Panc1 (cell line): ENCODE results near the gene NOLC1. TPM values are rescaled to one million over a fixed set of nuclear protein-coding genes. Genes with fewer than 3 reads are reported as not detected.
A peak's percentile ranks its signal among the peaks of the same experiment; 100 is the strongest.

Source experiments
- ATAC-seq: fragments of 200-7000 bp; cut with Tn5 transposase; 2 replicates; pipeline ENCODE4 v1.9.1; 2020; ENCODE audit warnings: mild to moderate bottlenecking, moderate library complexity
- BruUV-seq: library from RNA; stranded (reverse); fragments of 400-500 nt; replicated peaks from 2 replicates; lab custom pipeline; 2021; lab: Mats Ljungman, UMichigan
- CTCF ChIA-PET: fragments of 300-600 bp; sonication (Branson Sonifier 250); formaldehyde crosslinking; loops from one replicate; lab custom pipeline; 2022; ENCODE audit warnings: antibody characterized with exemption; lab: Charles Lee
- POLR2A ChIA-PET: fragments of 300-600 bp; sonication (Branson Sonifier 250); formaldehyde crosslinking; loops from one replicate; lab custom pipeline; 2022; ENCODE audit warnings: antibody characterized with exemption; lab: Charles Lee
- DNase-seq: peaks from one replicate; pipeline ENCODE4 v3.0.0-alpha.2; 2010; ENCODE audit warnings: low read depth, low spot score
- H3K27ac ChIP-seq: 2 replicates; pipeline ENCODE4 v1.5.1; 2011; ENCODE audit warnings: mild to moderate bottlenecking, low read length, inconsistent platforms
- H3K27me3 ChIP-seq: fragments of 200-500 bp; sonication (Bioruptor generic); 2 replicates; pipeline ENCODE4 v1.6.0; 2014; ENCODE audit warnings: low read length, inconsistent platforms; ENCODE audit not compliant: control insufficient read depth, insufficient read depth
- H3K36me3 ChIP-seq: fragments of 200-500 bp; sonication (Bioruptor generic); 2 replicates; pipeline ENCODE4 v1.5.1; 2014; ENCODE audit warnings: inconsistent platforms, mild to moderate bottlenecking, low read length, moderate library complexity; ENCODE audit not compliant: control insufficient read depth, insufficient read depth
- H3K4me1 ChIP-seq: 2 replicates; pipeline ENCODE4 v1.5.1; 2011; ENCODE audit warnings: inconsistent platforms, mild to moderate bottlenecking, low read length, moderate library complexity; ENCODE audit not compliant: control insufficient read depth, insufficient read depth
- H3K4me3 ChIP-seq, 2 experiments: 2 replicates each; pipeline ENCODE4 v1.5.1; 2011 to 2012; ENCODE audit warnings: low read depth in 2 of 2, low read length in 2 of 2, mild to moderate bottlenecking in 2 of 2, inconsistent platforms in 1 of 2, moderate library complexity in 1 of 2
- H3K9me3 ChIP-seq: fragments of 200-500 bp; sonication (Bioruptor generic); 2 replicates; pipeline ENCODE4 v1.5.1; 2014; ENCODE audit warnings: low read depth, mild to moderate bottlenecking, inconsistent platforms, low read length, moderate library complexity; ENCODE audit not compliant: control insufficient read depth, insufficient read depth
- CTCF ChIP-seq: fragments of 450-650 bp; IDR thresholded peaks from 2 replicates; pipeline ENCODE4 v1.5.1; 2017; ENCODE audit warnings: mild to moderate bottlenecking
- POLR2AphosphoS5 ChIP-seq: IDR thresholded peaks from 2 replicates; pipeline ENCODE4 v1.6.1; 2012; ENCODE audit warnings: mild to moderate bottlenecking, low read depth, low read length, moderate library complexity
- REST ChIP-seq, 2 experiments: IDR thresholded peaks; 2 replicates each; pipeline ENCODE4 v1.6.1; 2011 to 2012; ENCODE audit warnings: low read depth in 2 of 2, control low read depth in 1 of 2, low read length in 1 of 2, mild to moderate bottlenecking in 1 of 2, moderate library complexity in 1 of 2; ENCODE audit not compliant: insufficient read depth in 1 of 2
- SIN3A ChIP-seq: IDR thresholded peaks from 2 replicates; pipeline ENCODE4 v1.6.1; 2012; ENCODE audit warnings: low read depth, mild to moderate bottlenecking, low read length, moderate library complexity, borderline replicate concordance; ENCODE audit not compliant: insufficient read depth
- TCF7L2 ChIP-seq: IDR thresholded peaks from 2 replicates; pipeline ENCODE4 v1.6.1; 2011; ENCODE audit warnings: mild to moderate bottlenecking, low read depth, low read length, inconsistent platforms
- in situ Hi-C: cut with HindIII; loops from 2 replicates; pipeline ENCODE4 v1.10.0; 2016; ENCODE audit warnings: low sequenced_read_pairs, low pct_unique_long_range_greater_than_20kb
- intact Hi-C: fragments of 100-400 bp; cut with micrococcal nuclease; formaldehyde crosslinking; loops from one replicate; pipeline ENCODE4 v1.10.0; 2022; ENCODE audit not compliant: unreplicated experiment
- total RNA-seq: library from RNA; stranded (reverse); gene quantifications from one replicate; pipeline ENCODE4 v1.2.1, GENCODE V29; 2021; ENCODE audit not compliant: unreplicated experiment

The NOLC1 gene
- total RNA-seq, 1 experiment from 2014 or later, result 182 TPM

GRCh38 chr10:102132193-102132562 lies 20.0 kb upstream of the NOLC1 start:
- H3K27me3 ChIP-seq, result no peaks in the 10 kb centered on the region
- intact Hi-C loops (no loop called here), in situ Hi-C loops (no loop called here)
- ATAC-seq (no peak), DNase-seq (no peak)
- H3K9me3 ChIP-seq, result no peaks in the 10 kb centered on the region
- ChIA-PET CTCF (interaction anchor here (0.5 to 1.4 kb wide), 4 partner anchors 13 to 641 kb away, joined by 3 to 5 read pairs (median 4); no protein-coding TSS in a partner anchor), POLR2A (no interaction called here)
- H3K36me3 ChIP-seq, result peaks cover 2% of the 10 kb centered on the region; the same call in 1 of the 2 replicates
- TF ChIP-seq TCF7L2, result no peak
- no peak for TF ChIP-seq POLR2AphosphoS5
- TF ChIP-seq REST (IDR thresholded peaks at IDR 0.05; ENCODE audit: insufficient read depth in 1 of 2, low read depth in 2 of 2, low read length in 1 of 2), result no peak
- no peak for TF ChIP-seq CTCF
- no peak for TF ChIP-seq SIN3A
- peak overlapping the region; percentile 96 for H3K27ac ChIP-seq
- BruUV-seq, result no TSS peak
- peaks cover 32% of the 10 kb centered on the region for H3K4me1 ChIP-seq
- H3K4me3 ChIP-seq, result peak overlapping the region; percentile 91 to 99

GRCh38 chr10:102132563-102133372 lies 19.4 kb upstream of the NOLC1 start, which contains the start of gene PPRC1:
TSS of gene PPRC1 (plus strand) at chr10:102133040. CDS start at chr10:102133069, 29 bp downstream.
- TF ChIP-seq REST (IDR thresholded peaks at IDR 0.05; ENCODE audit: insufficient read depth in 1 of 2, low read depth in 2 of 2, low read length in 1 of 2) (no peak), TCF7L2 (peak; percentile 62; the same call in 1 of the 2 replicates), CTCF (peak; percentile 96), POLR2AphosphoS5 (peak; percentile 89), SIN3A (no peak; the same call in 1 of the 2 replicates)
- in situ Hi-C loops, result no loop called here
- POLR2A ChIA-PET, result no interaction called here

More at GRCh38 chr10:102132563-102133372, 19.4 kb upstream of the NOLC1 start, which contains the start of gene PPRC1:
- Histone ChIP-seq H3K27ac (peak within 1 kb of the TSS; percentile 96), H3K36me3 (peaks cover 5% of the 10 kb centered on the region; the same call in 1 of the 2 replicates), H3K4me1 (peaks cover 32% of the 10 kb centered on the region), H3K9me3 (no peaks in the 10 kb centered on the region), H3K4me3 (peak within 1 kb of the TSS; percentile 91 to 99), H3K27me3 (no peaks in the 10 kb centered on the region)
- intact Hi-C loops, result no loop called here
- DNase-seq (peak; percentile 98), ATAC-seq (peak; percentile 97)
- CTCF ChIA-PET, result interaction anchor here (0.6 to 1.4 kb wide), 3 partner anchors 14 to 111 kb away, joined by 3 to 5 read pairs (median 4); no protein-coding TSS in a partner anchor
- TSS peak; percentile 88 for BruUV-seq
